Loucy (cell line): ENCODE measurements around the gene PGA3.
"Not testable (repeated sequence)": the region's sequence is repeated elsewhere in the genome, so short reads cannot be mapped to it uniquely, and the experiment has no call there.

Source experiments
- H2AFZ ChIP-seq: fragments of 200-600 bp; sonication (generic); 2 replicates; pipeline ENCODE4 v1.6.0; 2016; ENCODE audit warnings: antibody characterized with exemption, mild to moderate bottlenecking, low read length, moderate library complexity
- H3F3A ChIP-seq: fragments of 200-600 bp; 2 replicates; pipeline ENCODE4 v1.6.0; 2016; ENCODE audit warnings: antibody characterized with exemption, low read depth, mild to moderate bottlenecking
- H3K27me3 ChIP-seq: fragments of 200-600 bp; sonication (generic); 2 replicates; pipeline ENCODE4 v1.6.1; 2014; ENCODE audit warnings: low read length, mild to moderate bottlenecking; ENCODE audit not compliant: insufficient read depth, poor library complexity, severe bottlenecking
- H3K36me3 ChIP-seq: fragments of 200-600 bp; sonication (generic); 2 replicates; pipeline ENCODE4 v1.6.1; 2016; ENCODE audit warnings: low read length; ENCODE audit not compliant: insufficient read depth
- H3K4me1 ChIP-seq: fragments of 200-600 bp; sonication (generic); 2 replicates; pipeline ENCODE4 v1.5.1; 2014; ENCODE audit warnings: low read length, mild to moderate bottlenecking; ENCODE audit not compliant: insufficient read depth, poor library complexity, severe bottlenecking
- H3K4me2 ChIP-seq: fragments of 200-600 bp; sonication (generic); 2 replicates; pipeline ENCODE4 v1.6.0; 2014; ENCODE audit warnings: antibody characterized with exemption, low read length, low read depth, mild to moderate bottlenecking; ENCODE audit not compliant: poor library complexity, severe bottlenecking
- H3K4me3 ChIP-seq: fragments of 200-600 bp; sonication (generic); 2 replicates; pipeline ENCODE4 v1.5.1; 2014; ENCODE audit warnings: low read length, mild to moderate bottlenecking, mixed read lengths; ENCODE audit not compliant: poor library complexity, severe bottlenecking
- H3K79me2 ChIP-seq: fragments of 200-600 bp; sonication (generic); 2 replicates; pipeline ENCODE4 v1.6.1; 2014; ENCODE audit warnings: low read length; ENCODE audit not compliant: insufficient read depth
- H3K9ac ChIP-seq: fragments of 200-600 bp; sonication (generic); 2 replicates; pipeline ENCODE4 v1.6.0; 2014; ENCODE audit warnings: mild to moderate bottlenecking, low read depth, low read length, moderate library complexity; ENCODE audit not compliant: poor library complexity, severe bottlenecking
- H3K9me2 ChIP-seq: fragments of 200-600 bp; sonication (generic); replicated peaks from 2 replicates; pipeline ENCODE4 v1.6.1; 2016; ENCODE audit warnings: low read depth, low read length, mixed read lengths
- H3K9me3 ChIP-seq: fragments of 200-600 bp; sonication (generic); 2 replicates; pipeline ENCODE4 v1.6.1; 2014; ENCODE audit warnings: mild to moderate bottlenecking, antibody characterized with exemption, low read length, low read depth; ENCODE audit not compliant: insufficient read depth
- H4K20me1 ChIP-seq: fragments of 200-600 bp; sonication (generic); 2 replicates; pipeline ENCODE4 v1.6.0; 2014; ENCODE audit warnings: antibody characterized with exemption, low read length, mild to moderate bottlenecking; ENCODE audit not compliant: insufficient read depth, poor library complexity, severe bottlenecking

Gene PGA3

DNA sequence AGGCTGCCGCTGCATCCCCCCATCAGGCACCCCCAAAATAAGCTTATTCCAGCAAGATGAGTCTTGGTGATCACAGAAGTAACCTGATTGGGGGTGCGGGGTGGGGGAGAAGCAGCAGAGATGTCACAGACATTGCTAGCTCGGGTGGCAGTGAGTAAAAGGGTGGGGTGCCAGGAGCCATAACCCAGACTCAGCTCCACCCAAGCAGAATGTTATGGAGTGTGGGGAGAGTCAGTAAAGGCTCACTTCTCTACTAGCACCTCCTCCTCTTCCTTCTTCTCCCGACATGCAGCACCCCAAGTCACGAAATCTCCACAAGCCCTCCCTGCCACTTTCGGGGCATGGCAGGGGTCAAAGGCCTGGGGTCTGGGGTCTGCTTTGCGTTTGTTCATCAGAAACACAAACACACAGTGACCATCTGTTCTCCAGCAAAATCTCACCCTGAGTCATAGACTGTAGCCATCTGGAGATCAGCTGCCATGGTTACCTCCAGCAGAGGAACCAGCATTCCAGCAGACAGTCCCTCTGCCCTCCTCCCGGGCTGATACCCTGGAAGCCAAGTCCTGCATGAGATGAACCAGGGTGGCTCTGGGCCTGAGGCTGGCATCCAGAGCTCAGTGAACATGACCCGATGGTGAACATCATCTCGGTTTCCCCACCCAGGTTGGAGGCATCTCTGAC is 23.3 kb downstream of the PGA3 start:
- H2AFZ ChIP-seq, H3K79me2 ChIP-seq, H3K4me1 ChIP-seq, H3K9ac ChIP-seq, H3K36me3 ChIP-seq, H3F3A ChIP-seq, H3K4me3 ChIP-seq, H4K20me1 ChIP-seq, H3K27me3 ChIP-seq, H3K9me3 ChIP-seq, H3K4me2 ChIP-seq, H3K9me2 ChIP-seq: not testable (repeated sequence)

GRCh38 chr11:61229458-61229857 is 26.1 kb downstream of the PGA3 start:
- not testable (repeated sequence) for H3K79me2 ChIP-seq, H2AFZ ChIP-seq, H3K27me3 ChIP-seq, H3K4me1 ChIP-seq, H3F3A ChIP-seq, H3K9ac ChIP-seq, H3K9me2 ChIP-seq, H3K4me2 ChIP-seq, H3K4me3 ChIP-seq, H3K36me3 ChIP-seq, H3K9me3 ChIP-seq, H4K20me1 ChIP-seq

- H3K27me3 ChIP-seq: not testable (repeated sequence)
Measured at GRCh38 chr11:61231033-61231432, 27.7 kb downstream of the PGA3 start.

DNA sequence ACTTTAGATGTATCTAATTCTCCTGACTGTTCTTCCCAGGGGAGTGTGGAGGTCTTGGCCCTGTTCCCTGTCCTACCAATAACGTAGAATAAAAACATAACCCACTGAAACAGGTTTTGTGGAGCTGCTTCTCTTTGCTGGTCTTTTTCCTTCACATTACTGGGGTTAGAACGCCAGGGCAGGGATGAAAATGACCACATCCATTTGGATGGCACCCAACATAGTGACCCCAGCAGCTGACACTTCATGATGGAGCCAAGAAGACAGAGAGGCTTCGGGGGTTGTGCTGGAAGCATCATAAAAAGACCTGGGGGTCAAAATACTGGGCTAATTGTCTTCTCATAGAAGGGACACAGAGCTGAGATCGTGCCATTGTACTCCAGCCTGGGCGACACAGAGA is 28.3 kb downstream of the PGA3 start:
- not testable (repeated sequence) for H2AFZ ChIP-seq, H4K20me1 ChIP-seq, H3K4me3 ChIP-seq, H3F3A ChIP-seq, H3K79me2 ChIP-seq, H3K9ac ChIP-seq, H3K9me2 ChIP-seq, H3K4me1 ChIP-seq, H3K36me3 ChIP-seq, H3K4me2 ChIP-seq, H3K27me3 ChIP-seq, H3K9me3 ChIP-seq

More at GRCh38 chr11:61231033-61231432, 27.7 kb downstream of the PGA3 start:
- H3K4me2 ChIP-seq, H4K20me1 ChIP-seq, H3K9me2 ChIP-seq, H3K4me3 ChIP-seq, H3K79me2 ChIP-seq, H3F3A ChIP-seq, H3K4me1 ChIP-seq, H2AFZ ChIP-seq, H3K36me3 ChIP-seq, H3K9ac ChIP-seq, H3K9me3 ChIP-seq: not testable (repeated sequence)

DNA sequence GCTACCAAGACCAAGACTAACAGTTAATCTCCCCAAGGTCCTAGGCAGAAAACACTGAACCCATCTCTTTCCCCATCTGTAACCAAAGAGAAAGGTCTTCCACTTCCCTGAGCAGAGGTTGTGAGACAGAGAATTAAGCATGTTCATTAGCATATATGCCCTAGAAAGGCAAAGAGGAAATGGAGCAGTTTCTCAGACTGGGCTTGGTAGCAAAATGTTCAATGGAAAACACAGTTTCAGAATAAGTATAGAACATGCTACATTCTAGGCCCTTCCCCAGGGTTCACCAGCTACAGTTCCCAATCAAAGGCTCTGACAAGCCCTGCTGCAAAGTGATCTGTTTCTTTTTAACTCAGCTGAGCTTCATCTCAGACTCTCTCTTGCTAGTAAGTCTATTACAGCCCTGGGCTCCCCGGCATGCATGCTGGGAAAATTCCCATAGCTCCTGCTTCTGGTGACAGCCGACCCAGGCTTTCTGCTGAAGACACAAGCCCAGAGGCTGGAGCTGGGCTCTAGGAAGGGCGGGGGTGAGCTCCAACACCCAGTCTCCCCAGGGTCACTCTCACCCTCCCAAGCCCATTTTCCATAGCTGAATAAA is 29.3 kb downstream of the PGA3 start:
- not testable (repeated sequence) for H2AFZ ChIP-seq, H4K20me1 ChIP-seq, H3K4me1 ChIP-seq, H3K9me2 ChIP-seq, H3K4me2 ChIP-seq, H3K9ac ChIP-seq, H3K9me3 ChIP-seq, H3K79me2 ChIP-seq, H3F3A ChIP-seq, H3K4me3 ChIP-seq, H3K36me3 ChIP-seq, H3K27me3 ChIP-seq

GRCh38 chr11:61237130-61237529 is 33.8 kb downstream of the PGA3 start:
- H3K36me3 ChIP-seq, H3K9me3 ChIP-seq, H3F3A ChIP-seq, H3K4me2 ChIP-seq, H2AFZ ChIP-seq, H3K79me2 ChIP-seq, H3K27me3 ChIP-seq, H3K9me2 ChIP-seq, H3K9ac ChIP-seq, H3K4me1 ChIP-seq, H4K20me1 ChIP-seq, H3K4me3 ChIP-seq: not testable (repeated sequence)

DNA sequence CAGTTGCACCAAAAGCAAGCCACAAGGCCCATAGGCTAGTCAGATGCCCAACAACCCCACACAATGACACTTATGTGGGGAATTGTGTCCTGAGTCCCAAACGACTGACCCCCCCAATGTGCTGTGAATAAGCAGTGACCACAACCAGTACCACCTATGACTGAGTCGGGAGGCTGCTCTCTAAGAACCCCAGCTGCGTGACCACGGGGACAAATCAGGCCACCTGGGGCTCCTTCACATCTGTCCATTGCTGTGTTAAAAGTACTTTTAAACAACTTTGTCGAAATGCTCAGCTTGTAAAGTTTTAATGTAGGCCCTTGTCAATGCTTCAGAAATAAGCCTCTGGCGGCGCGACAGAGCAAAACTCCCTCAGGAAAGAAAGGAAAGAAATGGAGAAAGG is 37.0 kb downstream of the PGA3 start:
- not testable (repeated sequence) for H3F3A ChIP-seq, H3K9me3 ChIP-seq, H3K27me3 ChIP-seq, H3K4me1 ChIP-seq, H3K4me2 ChIP-seq, H3K79me2 ChIP-seq, H3K36me3 ChIP-seq, H4K20me1 ChIP-seq, H3K4me3 ChIP-seq, H2AFZ ChIP-seq, H3K9me2 ChIP-seq, H3K9ac ChIP-seq
